Measurements from ENCODE around the gene CCDC85B.
A peak's percentile ranks its signal among the peaks of the same experiment; 100 is the strongest.

The CCDC85B gene

DNA sequence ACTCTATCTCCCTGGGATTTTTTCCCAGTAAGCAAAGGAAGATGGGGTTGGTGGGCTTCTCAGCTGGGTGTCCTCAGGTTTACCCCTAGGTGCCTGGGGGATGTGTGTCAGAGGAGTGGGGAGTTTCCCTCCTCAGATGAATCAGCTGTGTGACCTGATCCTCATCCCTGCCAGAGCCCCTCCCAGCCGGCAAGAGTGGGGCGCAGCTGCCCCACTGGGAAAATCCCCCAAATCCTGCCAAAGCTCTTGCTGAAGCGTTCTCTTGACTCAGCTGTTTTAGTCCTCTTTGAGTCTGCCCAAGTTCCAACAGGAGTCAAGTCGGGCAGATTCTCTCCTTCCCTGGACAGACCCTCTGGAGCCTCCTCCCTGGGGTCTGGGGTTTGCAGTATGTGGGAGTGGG is 22.4 kb downstream of the CCDC85B start:
- DNase-seq, result no peak

DNA sequence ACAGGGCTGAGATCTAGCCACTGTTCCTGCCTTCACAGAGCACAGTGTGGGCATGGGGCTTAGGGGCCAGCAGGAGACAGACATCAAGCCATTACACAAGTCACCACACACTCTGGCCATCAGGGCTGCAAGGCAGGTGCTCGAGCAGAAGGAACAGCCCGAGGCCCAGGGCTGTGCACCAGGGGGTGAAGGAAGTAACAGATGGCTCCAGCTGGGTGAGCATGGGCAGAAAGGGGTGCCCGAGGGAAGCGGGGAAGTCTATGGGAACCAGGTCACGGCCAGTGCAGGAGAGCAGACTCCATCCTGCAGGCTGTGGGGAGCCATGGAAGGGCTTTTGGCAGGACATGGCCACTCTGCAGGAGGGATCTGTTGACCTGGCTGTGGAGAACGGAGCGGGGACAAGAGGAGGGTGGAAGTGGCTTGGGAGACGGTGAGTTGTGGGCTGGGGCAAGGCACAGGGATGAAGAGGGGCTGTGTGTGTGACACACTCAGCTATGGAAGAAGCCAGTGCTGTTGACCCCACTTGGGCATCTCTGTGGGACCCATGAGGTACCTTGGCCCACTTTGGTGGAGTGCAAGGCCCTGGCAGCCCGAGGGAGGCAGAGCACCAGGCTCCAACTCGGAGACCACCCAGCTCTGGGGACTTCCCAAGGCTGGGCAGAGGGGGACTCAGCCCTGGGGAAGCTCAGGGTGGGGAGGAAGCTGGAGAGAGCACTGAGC is 24.8 kb downstream of the CCDC85B start:
- no peak for DNase-seq

DNA sequence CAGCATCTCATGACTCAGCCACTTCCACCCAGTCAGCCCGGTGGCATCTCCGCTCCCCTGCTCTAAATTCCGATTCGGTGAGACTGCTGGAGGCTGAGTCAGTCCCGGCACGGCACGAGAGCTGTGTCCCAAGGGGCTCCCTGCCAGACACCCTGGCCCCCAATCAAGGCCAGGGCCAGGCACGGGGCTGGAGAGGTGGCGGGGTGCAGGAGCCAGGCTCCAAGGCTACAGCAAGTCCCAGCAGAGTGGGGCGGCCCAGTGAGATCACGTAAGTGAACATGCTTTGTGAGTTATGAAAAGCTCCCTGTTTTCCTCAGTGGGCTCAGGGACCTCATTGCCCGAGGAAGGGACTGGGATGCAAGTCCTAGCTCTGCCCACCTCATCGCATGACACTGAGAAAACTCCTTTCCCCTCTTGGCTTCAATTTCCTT is 25.4 kb downstream of the CCDC85B start:
- DNase-seq, result no peak

DNA sequence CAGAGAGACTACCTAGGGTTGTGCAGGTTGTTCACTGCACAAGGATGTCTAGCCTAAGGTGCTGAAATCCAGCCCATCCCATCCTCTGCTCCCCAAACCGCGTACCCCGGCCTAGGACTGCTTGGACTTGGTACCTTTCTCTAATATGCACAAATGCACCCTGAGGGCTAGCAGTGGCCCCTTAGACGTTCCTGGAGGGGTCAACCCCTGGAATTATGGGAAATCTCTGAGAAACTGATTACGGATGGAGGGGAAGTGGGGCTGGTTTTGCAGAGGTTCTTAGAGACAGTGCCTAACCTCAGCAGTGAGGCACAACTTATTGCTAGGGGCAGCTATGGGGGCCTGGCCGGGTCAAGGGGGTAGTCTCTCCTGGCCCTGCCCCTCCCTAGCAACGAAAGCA is 25.9 kb downstream of the CCDC85B start:
- DNase-seq, result no peak

DNA sequence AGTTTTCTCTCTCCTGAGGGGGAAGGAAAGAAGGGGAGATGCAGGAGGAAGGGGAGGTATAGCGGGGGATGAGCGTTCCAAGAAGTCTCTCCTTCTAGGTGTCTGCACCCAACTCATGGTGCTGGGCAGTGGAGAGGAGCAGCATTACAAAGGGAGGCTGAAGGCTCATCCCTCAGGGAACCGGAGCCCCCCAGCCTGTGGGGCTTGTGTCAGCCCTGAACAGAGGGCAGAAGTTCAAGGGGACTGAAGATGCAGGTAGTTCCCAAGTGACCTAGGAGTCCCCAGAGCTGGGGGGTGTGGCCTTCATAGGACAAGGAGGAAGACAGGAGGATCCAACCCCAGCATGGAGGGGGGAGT is 26.6 kb downstream of the CCDC85B start:
- no peak for DNase-seq

DNA sequence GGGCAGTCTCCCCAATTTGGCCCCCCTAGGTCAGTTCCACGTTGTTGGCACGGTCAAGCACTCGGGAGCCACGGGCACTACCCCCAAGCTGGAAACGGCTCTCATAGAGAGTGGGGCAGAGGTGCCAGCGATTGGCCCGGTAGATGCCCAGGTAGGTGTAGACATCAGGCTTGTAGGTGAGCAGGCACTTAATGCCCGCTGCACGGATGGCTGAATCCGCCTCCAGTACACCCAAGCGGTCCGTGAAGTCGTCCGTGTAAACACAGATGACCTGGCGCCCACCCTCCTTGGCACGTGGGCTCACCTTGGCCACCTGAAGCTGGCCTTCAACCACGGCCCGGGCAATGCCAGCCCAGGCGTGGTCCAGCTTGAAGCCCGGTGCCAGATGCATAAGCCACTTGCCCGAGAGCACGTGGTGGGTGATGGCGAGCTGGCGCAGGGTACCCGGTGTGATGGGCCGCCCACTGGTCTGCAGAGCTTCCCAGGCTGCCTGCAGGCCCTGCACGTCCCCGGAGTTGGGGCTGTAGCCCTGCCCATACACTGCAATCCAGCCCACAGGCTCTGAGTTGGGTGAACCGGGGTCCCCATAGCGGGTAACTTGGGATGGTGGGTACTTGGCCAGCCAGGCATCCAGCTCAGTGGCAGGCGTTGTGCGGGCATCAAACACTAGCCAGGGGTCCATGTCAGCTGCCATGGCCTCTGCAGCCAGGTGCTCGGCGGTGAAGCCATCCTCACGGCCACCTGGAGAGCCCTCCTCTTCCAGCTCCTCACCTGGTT is 27.1 kb downstream of the CCDC85B start:
- no peak for DNase-seq

DNA sequence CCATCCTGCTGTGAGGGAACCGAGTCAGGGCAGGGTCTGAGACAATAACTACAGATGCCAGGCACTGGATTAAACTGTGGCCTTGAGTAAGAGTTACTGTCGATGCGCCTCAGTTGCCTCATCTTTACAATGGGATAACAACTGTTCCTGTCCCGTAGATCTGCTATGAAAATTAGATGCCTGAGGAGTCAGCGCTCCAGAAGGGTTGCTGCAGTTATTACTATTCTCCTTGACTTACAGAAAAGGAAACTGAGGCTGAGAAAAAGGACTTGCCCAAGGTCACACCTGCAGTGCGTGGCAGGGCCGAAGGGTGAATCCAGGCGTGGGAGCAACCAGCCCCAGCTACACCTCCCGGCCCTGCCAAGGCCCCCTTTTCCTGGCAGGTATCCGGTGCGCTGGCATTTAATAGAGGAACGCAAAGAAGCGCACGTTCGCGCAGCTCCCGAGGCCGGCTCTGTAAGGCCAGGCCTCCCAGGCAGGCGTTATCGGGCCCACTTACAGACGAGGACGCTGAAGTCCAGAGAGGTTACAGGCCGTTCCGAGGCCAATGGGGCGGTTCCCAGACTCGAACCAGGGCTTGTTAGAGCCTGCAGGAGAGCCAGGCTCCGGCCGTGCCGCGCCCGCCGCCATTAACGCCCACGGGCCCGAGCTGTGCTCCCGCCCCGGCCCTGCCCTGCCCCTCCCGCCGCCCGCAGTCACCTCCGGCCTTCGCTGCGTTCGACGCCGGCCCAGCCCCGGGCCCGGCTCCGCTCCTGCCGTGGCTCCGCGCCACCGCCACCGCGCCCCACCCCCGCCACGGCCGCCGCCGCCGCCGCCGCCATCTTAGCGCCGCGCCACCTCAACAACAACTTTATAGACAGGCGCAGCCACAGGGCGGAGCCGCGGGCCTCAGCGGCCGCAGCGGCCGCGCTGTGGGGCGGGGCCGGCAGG is 28.0 kb downstream of the CCDC85B start, which contains the start of gene C11orf68:
TSS of gene C11orf68 (minus strand) at position 852 of the 930 bp plus-strand sequence. CDS start at position 821, 31 bp downstream.
- peak; percentile 42 for DNase-seq

DNA sequence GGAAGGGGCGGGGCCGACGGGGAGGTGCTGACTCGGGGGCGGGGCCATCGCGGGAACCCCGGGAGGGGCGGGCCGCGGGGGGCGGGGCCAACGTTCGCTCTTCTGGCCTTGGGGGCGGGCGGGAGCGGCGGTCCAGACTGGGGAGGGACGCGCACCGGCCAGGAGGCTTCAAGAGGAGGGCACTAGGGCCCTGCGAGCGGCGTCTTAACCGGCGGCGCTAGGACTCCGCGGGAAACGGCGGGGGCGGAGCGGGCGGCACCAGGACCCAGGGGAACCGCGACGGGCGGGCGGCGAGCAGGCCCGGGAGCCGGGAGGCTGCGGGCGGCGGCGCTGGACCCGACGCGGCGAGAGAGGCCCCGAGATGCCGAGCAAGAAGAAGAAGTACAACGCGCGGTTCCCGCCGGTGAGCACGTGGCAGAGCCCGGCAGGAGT is 28.7 kb downstream of the CCDC85B start, which contains the start of gene DRAP1:
TSS of gene DRAP1 (plus strand) at position 286 of the 432 bp plus-strand sequence. CDS start at position 362, 76 bp downstream.
- peak; percentile 97 for DNase-seq

DNA sequence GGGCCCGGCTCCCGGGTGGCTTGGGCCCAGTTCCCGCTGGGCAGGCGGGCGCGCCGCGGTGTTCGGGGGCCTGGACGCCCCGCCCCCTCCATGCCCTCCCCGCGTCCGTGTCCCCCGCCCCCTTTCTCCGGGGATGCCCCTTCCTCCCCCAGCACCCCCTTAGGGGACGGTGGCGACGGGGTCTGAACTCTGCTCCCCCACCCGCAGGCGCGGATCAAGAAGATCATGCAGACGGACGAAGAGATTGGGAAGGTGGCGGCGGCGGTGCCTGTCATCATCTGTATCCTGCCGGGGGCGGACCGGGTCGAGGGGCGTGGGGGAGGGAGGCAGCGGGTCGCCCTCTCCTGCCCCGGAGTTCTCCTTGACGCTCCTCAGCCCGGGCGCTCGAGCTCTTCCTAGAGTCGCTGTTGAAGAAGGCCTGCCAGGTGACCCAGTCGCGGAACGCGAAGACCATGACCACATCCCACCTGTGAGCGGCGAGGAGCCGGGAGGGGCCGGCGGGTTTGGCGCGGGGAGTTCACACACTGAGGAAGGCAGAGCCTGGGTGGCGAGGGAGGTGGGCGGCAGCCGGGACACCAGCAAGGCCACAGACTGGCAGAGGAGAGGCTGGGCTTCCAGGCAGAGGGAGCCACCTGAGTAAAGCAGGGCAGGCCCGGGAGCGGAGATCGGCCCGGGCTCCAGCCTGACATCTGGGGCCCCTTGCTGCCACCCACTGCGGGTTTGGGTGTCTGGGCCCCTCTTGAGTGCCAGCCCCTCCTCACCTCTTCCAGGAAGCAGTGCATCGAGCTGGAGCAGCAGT is 29.3 kb downstream of the CCDC85B start:
- no peak for DNase-seq

DNA sequence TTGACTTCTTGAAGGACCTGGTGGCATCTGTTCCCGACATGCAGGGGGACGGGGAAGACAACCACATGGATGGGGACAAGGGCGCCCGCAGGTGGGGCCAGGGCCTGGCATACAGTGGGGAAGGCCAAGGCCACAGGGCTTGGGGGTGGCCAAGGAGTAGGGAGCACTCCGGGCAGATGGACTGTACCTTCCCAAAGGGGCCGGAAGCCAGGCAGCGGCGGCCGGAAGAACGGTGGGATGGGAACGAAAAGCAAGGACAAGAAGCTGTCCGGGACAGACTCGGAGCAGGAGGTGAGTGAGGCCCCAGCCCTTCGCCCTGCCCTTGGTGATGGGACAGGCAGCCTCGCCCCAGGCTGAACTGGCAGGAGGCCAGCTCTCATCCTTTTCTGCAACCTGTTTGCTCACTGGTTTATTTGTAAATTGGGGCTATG is 29.9 kb downstream of the CCDC85B start:
- DNase-seq, result no peak

DNA sequence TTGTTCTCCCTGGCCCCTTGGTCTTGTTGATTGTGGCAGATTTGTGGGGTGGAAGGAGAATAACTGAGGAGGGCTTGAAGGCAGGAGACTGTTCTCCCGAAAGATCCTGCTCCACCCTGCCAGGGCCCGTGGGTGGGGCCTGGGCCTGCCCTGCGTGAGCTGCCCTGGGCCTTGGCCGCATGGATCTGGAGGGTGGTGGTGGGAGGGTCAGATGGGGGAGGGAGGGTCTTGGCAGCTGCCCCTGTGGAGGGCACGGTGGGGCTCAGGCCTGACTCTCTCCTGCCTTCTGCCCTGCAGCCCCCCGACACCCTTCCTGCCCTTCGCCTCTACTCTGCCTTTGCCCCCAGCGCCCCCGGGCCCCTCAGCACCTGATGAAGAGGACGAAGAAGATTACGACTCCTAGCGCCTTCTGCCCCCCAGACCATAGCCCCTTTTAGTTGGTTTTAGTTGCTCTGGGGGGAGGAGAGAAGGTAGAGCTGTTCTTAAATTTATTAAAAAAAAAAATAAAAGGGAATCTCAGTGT is 30.6 kb downstream of the CCDC85B start:
- no peak for DNase-seq

DNA sequence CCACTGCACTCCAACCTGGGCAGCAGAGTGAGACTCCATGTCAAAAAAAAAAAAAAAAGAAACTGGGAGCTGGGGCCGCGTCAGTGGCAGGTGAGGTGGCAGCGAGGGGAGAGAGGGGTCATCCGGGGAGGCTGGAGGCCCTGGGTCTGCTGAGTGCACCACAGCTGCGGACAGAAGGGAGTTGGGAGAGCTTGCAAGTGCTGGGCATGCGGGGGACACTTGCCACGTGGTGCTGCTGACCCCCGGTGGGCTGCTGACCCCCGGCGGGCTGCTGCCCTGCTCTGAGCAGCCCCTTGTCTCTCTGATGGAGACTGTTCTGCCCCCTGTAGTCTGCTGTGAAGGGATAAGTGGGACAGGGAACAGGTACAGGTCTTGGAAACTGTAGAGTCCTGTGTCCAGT is 31.4 kb downstream of the CCDC85B start:
- DNase-seq, result no peak

DNA sequence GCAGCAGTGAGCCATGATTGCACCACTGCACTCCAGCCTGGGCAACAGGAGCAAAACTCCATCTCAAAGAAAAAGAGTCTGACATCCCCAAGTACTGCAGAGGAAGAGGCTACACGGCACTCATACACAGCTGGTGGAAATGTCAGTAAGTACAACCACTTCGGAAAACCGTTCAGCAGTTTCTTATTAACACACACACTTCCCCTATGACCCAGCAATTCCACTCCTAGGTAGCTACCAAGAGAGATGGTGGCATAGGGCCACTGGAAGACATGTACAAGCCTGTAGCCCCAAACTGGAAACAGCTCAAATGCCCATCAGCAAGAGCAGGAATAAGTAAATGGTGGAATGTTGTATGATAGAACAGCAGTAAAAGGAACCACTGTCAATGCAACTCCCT is 32.1 kb downstream of the CCDC85B start:
- no peak for DNase-seq

DNA sequence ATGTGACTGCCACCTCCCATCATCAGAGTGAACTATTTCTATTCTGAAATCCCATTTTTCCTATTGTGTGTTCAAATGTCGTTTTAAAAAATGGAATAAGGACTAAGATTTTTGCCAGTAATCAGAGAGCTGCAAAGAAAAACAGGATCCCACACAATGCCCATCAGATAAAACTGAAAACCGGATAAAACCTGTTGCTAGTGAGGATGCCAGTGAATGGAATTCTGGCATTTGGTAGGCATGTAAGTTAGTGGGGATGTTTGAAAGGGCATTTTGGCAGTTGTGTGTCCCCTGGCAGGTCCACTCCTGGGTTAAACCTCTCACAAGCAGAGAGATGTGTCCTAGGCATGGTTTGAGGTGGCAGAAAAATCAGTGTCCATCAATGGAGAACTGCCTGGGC is 34.9 kb downstream of the CCDC85B start:
- DNase-seq, result no peak

DNA sequence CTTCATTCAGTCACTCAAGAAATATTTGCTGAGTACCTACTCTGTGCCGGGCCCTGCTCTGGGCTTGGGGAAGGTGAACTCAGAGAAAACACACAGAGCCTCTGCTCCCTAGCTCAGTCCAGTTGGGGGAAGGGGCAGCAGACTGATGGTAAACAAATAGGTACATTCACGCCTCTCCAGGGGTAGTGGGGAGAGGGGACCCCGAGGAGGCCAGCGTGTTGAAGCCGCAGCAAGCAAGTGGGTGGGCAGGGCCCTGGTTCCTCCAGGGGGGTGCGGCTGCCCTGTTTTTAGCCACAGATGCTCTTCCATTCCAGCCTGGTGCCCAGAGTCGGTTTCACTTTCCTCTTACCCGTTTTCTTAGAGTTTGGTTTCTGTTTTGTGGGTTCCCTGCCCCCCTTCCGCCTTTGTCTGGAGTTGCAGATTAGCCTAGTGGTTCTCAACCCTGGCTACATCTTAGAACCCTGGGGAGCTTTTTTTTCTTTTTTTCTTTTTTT is 37.5 kb downstream of the CCDC85B start:
- no peak for DNase-seq

DNA sequence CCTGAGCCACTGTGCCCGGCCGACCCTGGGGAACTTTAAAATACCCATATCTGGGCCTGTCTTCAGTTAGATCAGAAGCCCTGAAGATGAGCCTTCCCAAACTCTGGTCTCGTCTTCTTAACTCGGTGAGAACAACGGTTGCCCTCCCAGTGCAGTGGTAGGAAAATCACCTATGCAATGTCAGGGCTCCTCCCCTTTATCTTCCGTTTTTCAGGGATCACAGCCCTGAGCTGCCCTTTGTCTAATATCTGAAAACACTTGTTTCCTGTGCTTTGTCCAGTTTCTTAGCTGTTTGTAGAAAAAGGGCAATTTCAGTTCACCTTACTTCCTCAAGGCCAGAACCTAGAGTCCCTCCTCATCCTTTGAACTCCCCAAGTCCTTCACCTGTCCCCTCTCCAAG is 38.2 kb downstream of the CCDC85B start:
- no peak for DNase-seq

DNA sequence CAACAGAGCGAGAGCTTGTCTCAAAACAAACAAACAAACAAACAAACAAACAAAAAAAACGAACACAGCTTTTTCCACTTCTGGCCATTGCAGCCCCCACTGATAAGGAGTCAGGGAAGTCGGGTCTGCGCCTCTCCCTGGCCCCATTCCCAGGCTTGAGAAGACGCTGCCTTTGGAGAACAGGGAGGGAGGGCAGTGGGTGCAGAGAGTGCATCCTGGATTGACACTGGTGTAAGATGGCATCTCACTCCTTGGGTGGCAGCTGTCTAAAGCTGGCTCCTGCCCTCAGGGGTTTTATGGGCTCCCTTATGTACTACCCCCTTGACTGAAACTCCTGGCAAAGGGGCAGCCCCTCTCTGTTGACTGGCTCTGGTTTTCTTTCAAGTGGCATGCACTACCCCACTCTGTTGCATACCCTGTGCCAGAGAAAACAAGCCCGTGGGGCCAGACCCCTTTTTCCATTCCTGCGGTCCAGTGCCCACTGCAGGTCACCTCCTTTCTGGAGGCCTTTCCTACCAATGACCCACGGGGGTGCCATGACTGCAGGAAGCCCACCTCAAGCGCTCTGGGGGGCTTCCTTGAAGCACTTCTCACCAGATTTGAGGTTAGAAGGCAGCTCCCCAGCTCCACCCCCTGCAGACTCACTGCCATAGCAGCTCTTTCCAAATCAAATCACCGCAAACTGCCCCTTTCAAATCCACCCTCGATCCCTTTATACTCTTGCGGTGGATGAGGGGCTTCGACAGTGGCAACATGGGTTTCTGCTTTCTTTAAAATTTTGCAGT is 41.5 kb downstream of the CCDC85B start:
- no peak for DNase-seq

DNA sequence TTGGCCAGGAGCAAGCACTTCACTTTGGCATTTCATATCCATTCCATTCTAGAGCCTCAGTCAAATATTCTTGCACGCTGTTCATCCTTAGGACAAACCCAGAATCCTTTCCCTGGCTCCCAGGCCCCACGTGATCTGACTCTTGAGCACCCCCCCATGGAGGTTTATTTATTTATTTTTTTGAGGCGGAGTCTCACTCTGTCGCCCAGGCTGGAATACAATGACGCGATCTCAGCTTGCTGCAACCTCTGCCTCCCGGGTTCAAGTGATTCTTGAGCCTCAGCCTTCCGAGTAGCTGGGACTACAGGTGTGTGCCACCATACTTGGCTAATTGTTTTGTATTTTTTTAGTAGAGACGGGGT is 42.1 kb downstream of the CCDC85B start:
- DNase-seq, result no peak

DNA sequence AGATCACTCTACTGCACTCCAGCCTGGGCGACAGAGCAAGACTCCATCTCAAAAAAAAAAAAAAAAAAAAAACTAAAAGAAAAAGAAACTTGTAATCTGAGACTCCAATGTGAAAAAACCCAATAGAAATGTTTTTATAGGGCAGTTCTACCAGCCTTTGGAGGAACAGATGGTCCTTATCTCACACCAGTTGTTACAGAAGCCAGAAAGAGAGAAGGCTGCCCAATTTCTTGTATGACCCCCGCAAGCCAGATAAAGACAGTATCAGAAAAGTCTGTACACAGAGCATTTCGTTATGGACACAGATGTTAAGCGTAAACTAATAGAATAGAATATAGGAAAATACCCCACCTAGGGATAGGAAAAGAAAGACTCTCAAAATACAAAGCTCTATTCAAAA is 43.5 kb downstream of the CCDC85B start:
- DNase-seq, result no peak

DNA sequence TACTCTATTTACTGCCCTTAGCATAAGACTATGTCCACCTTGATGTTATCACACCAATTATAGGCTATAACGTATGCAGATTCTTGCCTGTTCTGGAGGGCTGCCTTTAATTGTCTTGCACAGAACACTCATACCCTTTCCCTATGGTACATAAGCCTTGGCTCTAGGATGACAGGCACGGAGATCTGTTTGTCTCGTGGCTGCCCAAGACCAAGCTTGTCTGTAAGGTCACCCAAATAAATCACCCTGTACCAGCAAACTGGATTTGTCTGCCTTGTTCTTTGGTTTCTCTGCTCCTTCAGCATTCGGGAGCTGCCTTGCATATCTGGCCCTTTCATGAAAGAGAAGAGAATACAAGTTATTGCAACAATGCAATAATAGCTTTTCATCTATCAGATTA is 47.3 kb downstream of the CCDC85B start:
- DNase-seq, result no peak
